Purkinje cell (primary cell): Measurements from ENCODE around the gene COL7A1. TPM values are rescaled to one million over a fixed set of nuclear protein-coding genes. Genes with fewer than 3 reads are reported as not detected.

ENCODE experiments used
- polyA plus RNA-seq: library from polyadenylated mRNA; unstranded; fragments of >200 nt; fragmentation: Nextera tagmentation; gene quantifications from 2 replicates; pipeline ENCODE4 v1.2.1, GENCODE V29; 2014

COL7A1 gene
- 2.1 and 3.4 TPM in 2 replicates for polyA plus RNA-seq

DNA sequence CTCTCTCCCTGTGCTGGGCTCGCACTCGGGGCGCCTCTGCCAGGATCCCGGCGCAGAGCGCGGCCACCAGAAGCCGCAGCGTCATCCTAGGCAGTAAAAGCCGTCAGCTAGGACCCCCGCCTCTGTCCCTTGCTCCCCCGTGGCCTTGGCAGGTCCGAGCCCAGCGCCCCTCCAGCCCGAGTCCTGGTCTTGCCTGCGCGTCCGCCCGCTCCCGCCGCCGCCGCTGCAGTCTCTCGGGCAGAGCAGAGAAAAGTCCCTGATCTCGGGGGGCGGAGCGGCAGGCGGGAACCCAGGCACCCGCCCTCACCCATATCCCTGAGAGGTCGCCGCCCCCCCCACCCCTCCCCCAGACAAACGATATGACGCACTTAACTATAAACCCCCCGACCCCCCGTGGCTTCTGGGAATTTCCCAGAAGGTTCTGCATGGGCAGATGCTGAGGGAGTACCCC is at the start of gene COL7A1:
TSS of gene COL7A1 (minus strand) at position 255 of the 451 bp plus-strand sequence. CDS start at position 85, 170 bp downstream.

DNA sequence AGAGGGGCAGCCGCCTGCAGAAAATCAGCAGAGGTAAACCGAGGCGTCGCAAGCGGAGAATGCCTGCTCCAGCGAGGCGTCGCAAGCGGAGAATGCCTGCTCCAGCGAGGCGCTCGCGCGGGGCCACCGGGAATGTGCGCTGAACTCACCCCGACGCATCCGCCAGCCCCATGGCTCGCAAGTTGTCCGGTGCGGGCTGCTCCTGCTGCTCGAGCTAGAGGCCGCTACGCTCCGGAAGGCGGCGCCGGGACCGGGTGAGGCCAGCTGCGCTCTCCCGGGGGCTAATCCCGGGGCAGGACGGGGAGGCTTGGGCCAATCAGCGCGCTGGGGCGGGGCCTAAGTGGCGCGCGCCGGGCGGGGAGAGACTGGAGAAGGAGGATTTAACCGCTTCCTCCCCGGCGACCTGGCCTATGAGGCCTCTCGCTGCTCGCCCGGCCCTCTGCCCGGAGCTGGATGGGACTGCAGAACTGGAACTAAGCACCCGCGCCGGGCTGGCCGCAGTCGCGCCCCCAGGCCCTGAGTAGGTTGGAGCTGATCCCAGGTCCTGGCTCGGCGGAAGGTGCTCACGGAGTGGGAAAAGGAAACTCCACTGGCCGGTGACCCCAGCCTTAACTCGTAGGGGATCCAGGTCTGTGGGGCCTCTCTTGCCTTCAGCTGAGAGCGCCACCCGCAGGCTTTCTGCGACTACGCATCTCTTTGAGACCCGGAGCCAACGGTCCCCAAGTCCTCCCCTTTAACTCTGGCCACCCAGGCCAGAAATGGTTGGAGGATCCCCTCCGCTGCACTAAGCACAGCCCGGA is 40.3 kb upstream of the COL7A1 start, which contains the start of gene SLC26A6:
TSS of gene SLC26A6 (minus strand) at position 240 of the 800 bp plus-strand sequence. CDS start at position 172, 68 bp downstream.

DNA sequence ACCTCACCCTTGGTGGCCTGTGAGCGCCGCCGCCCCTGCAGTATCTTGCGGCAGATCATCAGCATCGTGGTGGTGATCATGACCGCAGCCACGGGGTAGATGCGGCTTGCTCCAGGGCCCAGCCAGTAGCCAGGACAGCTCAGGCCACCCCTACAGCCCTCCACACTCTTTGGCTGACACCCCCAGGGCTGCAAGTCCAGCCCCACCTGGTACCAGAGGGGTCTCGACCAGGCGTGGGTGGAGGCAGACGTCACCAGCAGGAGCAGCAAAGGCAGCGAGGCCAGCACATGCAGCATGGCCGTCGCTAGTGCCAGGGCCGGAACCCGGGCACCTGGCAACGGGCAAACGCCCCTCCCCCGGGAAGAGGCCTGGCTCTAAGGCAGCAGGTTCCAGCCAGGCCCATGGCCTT is 26.3 kb upstream of the COL7A1 start, which contains the start of gene TMEM89:
TSS of gene TMEM89 (minus strand) at position 309 of the 409 bp plus-strand sequence. CDS start at position 296, 13 bp downstream.

DNA sequence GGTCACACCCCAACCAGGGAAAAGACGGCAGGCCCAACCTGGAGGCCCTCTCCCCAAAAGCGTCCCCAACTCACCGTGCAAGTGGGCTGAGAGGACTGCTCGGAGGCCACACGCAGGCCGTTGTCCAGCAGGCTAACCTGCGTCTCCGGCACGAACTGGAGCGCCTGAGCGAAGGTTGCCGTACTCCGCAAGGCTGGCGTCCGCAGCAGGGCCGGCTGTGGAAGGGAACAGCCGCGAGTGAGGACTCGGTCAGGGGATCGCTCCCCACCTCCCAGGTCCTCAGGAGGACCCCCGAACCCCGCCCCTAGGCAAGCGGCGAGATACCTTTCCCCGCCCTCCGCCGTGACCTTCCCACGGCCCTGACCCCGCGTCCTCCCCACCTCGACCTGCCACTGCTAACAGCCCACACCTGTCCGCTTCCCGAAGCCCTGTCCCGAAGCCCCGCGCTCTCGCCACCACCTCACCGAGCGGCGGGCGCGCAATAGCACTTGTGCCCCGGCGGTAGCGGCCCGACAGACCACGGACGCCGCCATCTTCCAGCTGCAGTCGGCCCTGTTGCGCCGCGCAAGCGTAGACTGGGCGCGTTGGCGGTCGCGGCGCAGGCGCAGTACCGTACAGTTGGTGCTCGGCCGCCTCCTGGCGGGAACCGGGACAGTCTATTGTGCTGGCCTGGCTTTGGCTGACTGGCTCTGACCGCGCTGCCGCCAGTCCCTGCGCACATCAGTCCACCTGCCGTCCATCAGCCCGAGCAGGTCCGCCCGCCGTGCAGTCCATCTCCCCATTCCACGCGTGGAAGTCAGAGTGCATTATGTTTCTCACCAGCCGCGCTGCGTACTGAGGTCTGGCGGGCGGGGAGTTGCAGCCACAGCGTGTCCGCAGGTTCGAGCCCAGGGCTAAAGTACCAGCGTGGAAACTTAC is 14.2 kb upstream of the COL7A1 start, which contains the start of gene UQCRC1:
TSS of gene UQCRC1 (minus strand) at position 559 of the 918 bp plus-strand sequence. CDS start at position 533, 26 bp downstream.

DNA sequence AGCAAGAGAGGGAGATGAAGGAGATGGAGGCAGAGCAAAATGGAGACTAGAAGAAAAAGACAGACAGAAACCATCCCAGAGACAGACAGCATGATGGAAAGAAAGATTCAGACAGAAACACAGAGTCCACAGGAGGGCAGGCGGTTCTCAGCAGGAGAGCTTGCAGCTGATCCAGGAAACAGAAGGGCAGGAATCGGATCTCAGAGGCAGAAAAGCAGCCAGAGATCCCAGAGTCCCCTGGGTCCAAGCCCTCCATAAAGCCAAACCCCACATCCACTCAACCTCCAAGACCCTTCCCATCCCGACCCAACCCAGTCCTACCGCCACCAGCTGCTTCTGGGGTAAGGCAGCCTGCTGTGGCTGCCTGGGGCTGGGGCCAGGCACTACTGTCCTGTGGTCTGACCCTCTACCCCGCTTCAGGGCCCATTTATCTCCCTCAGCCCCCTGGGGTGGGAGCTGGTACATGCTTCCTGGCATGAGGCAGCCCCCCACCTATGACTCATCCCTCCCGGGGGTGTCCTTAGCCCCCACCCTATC is 31.7 kb downstream of the COL7A1 start, which contains the start of gene UCN2:
TSS of gene UCN2 (minus strand) at position 400 of the 537 bp plus-strand sequence. CDS start 657 bp downstream, outside the sequence.

DNA sequence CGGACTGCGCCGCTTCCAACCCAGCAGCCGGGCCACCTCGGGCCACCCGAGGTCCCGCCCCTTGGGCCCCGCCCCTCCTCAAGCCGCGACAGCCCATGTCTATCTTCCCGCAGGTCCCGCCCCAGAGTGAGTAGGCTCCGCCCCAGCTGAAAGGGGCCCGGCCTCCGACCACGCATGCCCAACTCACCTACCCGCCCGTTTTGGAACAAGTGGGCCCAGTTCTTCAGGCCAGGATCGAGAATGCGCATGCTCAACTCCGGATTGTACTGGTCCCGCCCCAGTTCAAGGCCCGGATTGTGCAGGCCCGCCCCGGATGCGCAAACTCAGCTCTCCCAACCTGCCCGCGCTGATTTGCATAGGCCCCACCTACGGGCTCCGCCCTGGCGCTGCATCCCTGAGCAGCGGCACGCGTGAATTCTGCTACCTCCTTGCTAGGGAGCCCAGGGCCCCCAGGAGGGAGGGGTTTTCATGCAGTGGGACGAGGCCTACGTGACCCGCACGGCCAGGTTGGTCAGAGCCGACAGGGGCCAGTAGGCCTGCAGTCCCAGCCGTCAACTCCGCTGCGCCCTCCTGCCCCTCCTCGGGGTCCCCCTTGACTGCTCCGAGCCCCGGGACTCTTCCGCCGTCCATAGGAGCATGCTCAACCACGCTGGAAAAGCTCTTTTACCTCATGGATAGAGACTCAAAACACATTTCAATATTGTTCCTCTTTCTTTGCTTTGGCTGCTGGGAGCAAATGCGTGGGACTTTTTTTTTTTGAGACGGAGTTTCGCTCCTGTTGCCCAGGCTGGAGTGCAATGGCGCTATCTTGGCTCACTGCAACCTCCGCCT is 38.1 kb downstream of the COL7A1 start, which contains the start of gene PFKFB4:
TSS of gene PFKFB4 (minus strand) at position 8 of the 831 bp plus-strand sequence. CDS start 26 bp downstream, outside the sequence.

Other genes starting within 250 kb of the COL7A1 start
- 0.17 TPM in 1 of 2 replicates, not detected in the other for gene FBXW12, start 223.1 kb downstream of the COL7A1 start, polyA plus RNA-seq
- gene PLXNB1, start 165.2 kb downstream of the COL7A1 start, polyA plus RNA-seq: 3.9 and 5.4 TPM in 2 replicates
- gene CCDC51, start 155.2 kb downstream of the COL7A1 start, polyA plus RNA-seq: 8.2 and 14.0 TPM in 2 replicates
- 1,236 and 1,273 TPM in 2 replicates for gene TMA7, start 155.1 kb downstream of the COL7A1 start, polyA plus RNA-seq
- gene ATRIP, start 148.6 kb downstream of the COL7A1 start, polyA plus RNA-seq: 0.77 TPM in 1 of 2 replicates, not detected in the other
- gene SHISA5, start 91.2 kb downstream of the COL7A1 start, polyA plus RNA-seq: 28.2 and 29.0 TPM in 2 replicates
- gene PFKFB4, start 38.5 kb downstream of the COL7A1 start, polyA plus RNA-seq: 0.43 and 2.6 TPM in 2 replicates
- gene UCN2, start 31.5 kb downstream of the COL7A1 start, polyA plus RNA-seq: not detected in 2 replicates
- gene UQCRC1, start 14.3 kb upstream of the COL7A1 start, polyA plus RNA-seq: 184 and 241 TPM in 2 replicates
- not detected in 2 replicates for gene TMEM89, start 26.4 kb upstream of the COL7A1 start, polyA plus RNA-seq
- not detected in 2 replicates for gene SLC26A6, start 40.1 kb upstream of the COL7A1 start, polyA plus RNA-seq
- 0.59 and 1.1 TPM in 2 replicates for gene CELSR3, start 67.6 kb upstream of the COL7A1 start, polyA plus RNA-seq
- gene NCKIPSD, start 90.6 kb upstream of the COL7A1 start, polyA plus RNA-seq: 8.5 and 10.9 TPM in 2 replicates
- gene IP6K2, start 121.9 kb upstream of the COL7A1 start, polyA plus RNA-seq: 47.0 and 56.5 TPM in 2 replicates